Activated T-cell treated with anti-CD3 and anti-CD28 coated beads, Interleukin-2, amount 50 U/mL, for 72 hours (primary cell): Measurements from ENCODE around the gene ULBP2. TPM values are rescaled to one million over a fixed set of nuclear protein-coding genes. Genes with fewer than 3 reads are reported as not detected.
A peak's percentile ranks its signal among the peaks of the same experiment; 100 is the strongest.
"Not testable (repeated sequence)": the region's sequence is repeated elsewhere in the genome, so short reads cannot be mapped to it uniquely, and the experiment has no call there.

Experiments used
- ATAC-seq, 2 donors: fragments of 150-1000 bp; cut with Tn5 transposase; replicated peaks in 1 of 2; 2 replicates each; pipeline ENCODE4 v1.10.0; 2021; ENCODE audit warnings: moderate library complexity in 2 of 2, mild to moderate bottlenecking in 1 of 2
- DNase-seq, 2 donors: peaks; one replicate each; pipeline ENCODE4 v3.0.0; 2021 to 2022; ENCODE audit warnings: mixed read lengths in 1 of 2
- H3K27ac Mint-ChIP-seq: one replicate; pipeline ENCODE4 v1.8.0; 2022; ENCODE audit warnings: mild to moderate bottlenecking, moderate library complexity, mixed read lengths
- H3K27me3 Mint-ChIP-seq: one replicate; pipeline ENCODE4 v1.8.0; 2022; ENCODE audit warnings: low read depth, mixed read lengths
- H3K36me3 Mint-ChIP-seq, 2 donors: one replicate each; pipeline ENCODE4 v1.8.0; 2022; ENCODE audit warnings: mixed read lengths in 2 of 2, mild to moderate bottlenecking in 1 of 2; ENCODE audit not compliant: insufficient read depth in 2 of 2
- H3K4me1 Mint-ChIP-seq: one replicate; pipeline ENCODE4 v1.8.0; 2022; ENCODE audit warnings: low read depth, mixed read lengths
- H3K4me3 Mint-ChIP-seq, 2 donors: one replicate each; pipeline ENCODE4 v1.8.0; 2022; ENCODE audit warnings: mild to moderate bottlenecking in 2 of 2, mixed read lengths in 2 of 2, moderate library complexity in 2 of 2
- H3K9me3 Mint-ChIP-seq, 2 donors: one replicate each; pipeline ENCODE4 v1.8.0; 2022; ENCODE audit warnings: mixed read lengths in 2 of 2
- total RNA-seq, 2 donors: library from RNA; stranded (reverse); gene quantifications; one replicate each; pipeline ENCODE4 v1.2.3, GENCODE V29; 2022

ULBP2 gene
- total RNA-seq, 2 donors from 2014 or later, result 1.00 to 1.5 TPM

- ATAC-seq, result no peak
- no peak overlapping the region for H3K4me3 Mint-ChIP-seq
- peaks cover 87% of the 10 kb centered on the region for H3K27me3 Mint-ChIP-seq
Observed at GRCh38 chr6:149951096-149951495, 9.3 kb downstream of the ULBP2 start.

GRCh38 chr6:149951626-149952025 is 9.8 kb downstream of the ULBP2 start:
- H3K4me1 Mint-ChIP-seq, result peaks cover 7% of the 10 kb centered on the region

More at GRCh38 chr6:149951096-149951495, 9.3 kb downstream of the ULBP2 start:
- H3K27ac Mint-ChIP-seq, result no peak overlapping the region
- H3K4me1 Mint-ChIP-seq, result peaks cover 7% of the 10 kb centered on the region
- no peaks in the 10 kb centered on the region for H3K36me3 Mint-ChIP-seq
- DNase-seq, result no peak
- H3K9me3 Mint-ChIP-seq, result no peaks in the 10 kb centered on the region

GRCh38 chr6:149953390-149953789 is 11.6 kb downstream of the ULBP2 start:
- H3K9me3 Mint-ChIP-seq, H3K27ac Mint-ChIP-seq, H3K4me3 Mint-ChIP-seq, H3K4me1 Mint-ChIP-seq, H3K36me3 Mint-ChIP-seq, ATAC-seq, DNase-seq: not testable (repeated sequence)
- peaks cover 82% of the 10 kb centered on the region for H3K27me3 Mint-ChIP-seq

More at GRCh38 chr6:149951626-149952025, 9.8 kb downstream of the ULBP2 start:
- ATAC-seq (no peak), DNase-seq (no peak)
- H3K9me3 Mint-ChIP-seq, result no peaks in the 10 kb centered on the region
- no peak overlapping the region for H3K27ac Mint-ChIP-seq
- H3K27me3 Mint-ChIP-seq, result peaks cover 87% of the 10 kb centered on the region
- no peak overlapping the region for H3K4me3 Mint-ChIP-seq
- H3K36me3 Mint-ChIP-seq, result no peaks in the 10 kb centered on the region

- DNase-seq, H3K36me3 Mint-ChIP-seq, H3K27ac Mint-ChIP-seq, H3K9me3 Mint-ChIP-seq, H3K4me1 Mint-ChIP-seq: not testable (repeated sequence)
- peaks cover 82% of the 10 kb centered on the region for H3K27me3 Mint-ChIP-seq
- peak overlapping the region in 1 of 2 donors; percentile 42 for H3K4me3 Mint-ChIP-seq
- peak; percentile 93 to 94 for ATAC-seq
Observed at GRCh38 chr6:149953934-149954327, 12.1 kb downstream of the ULBP2 start.

GRCh38 chr6:149954328-149954983 is 12.6 kb downstream of the ULBP2 start:
- Mint-ChIP-seq H3K4me3 (peak overlapping the region in 1 of 2 donors; percentile 42), H3K27me3 (peaks cover 82% of the 10 kb centered on the region)
- peak; percentile 34 to 60 for ATAC-seq
- not testable (repeated sequence) for H3K27ac Mint-ChIP-seq, DNase-seq, H3K4me1 Mint-ChIP-seq, H3K36me3 Mint-ChIP-seq, H3K9me3 Mint-ChIP-seq

GRCh38 chr6:149954984-149955653 is 13.3 kb downstream of the ULBP2 start:
- H3K36me3 Mint-ChIP-seq, DNase-seq, H3K9me3 Mint-ChIP-seq, ATAC-seq, H3K27ac Mint-ChIP-seq, H3K4me1 Mint-ChIP-seq: not testable (repeated sequence)
- Mint-ChIP-seq H3K4me3 (peak overlapping the region; percentile 69 to 80), H3K27me3 (peaks cover 82% of the 10 kb centered on the region)

- not testable (repeated sequence) for DNase-seq, H3K9me3 Mint-ChIP-seq, ATAC-seq, H3K4me3 Mint-ChIP-seq, H3K27ac Mint-ChIP-seq, H3K4me1 Mint-ChIP-seq, H3K36me3 Mint-ChIP-seq
- peaks cover 82% of the 10 kb centered on the region for H3K27me3 Mint-ChIP-seq
Observed at GRCh38 chr6:149955654-149956317, 14.0 kb downstream of the ULBP2 start.

GRCh38 chr6:149958124-149958523 is 16.3 kb downstream of the ULBP2 start:
- not testable (repeated sequence) for H3K36me3 Mint-ChIP-seq, H3K4me3 Mint-ChIP-seq, H3K9me3 Mint-ChIP-seq, ATAC-seq, DNase-seq, H3K27ac Mint-ChIP-seq
- Mint-ChIP-seq H3K4me1 (peaks cover 18% of the 10 kb centered on the region), H3K27me3 (peaks cover 82% of the 10 kb centered on the region)

GRCh38 chr6:149959806-149960205 is 18.0 kb downstream of the ULBP2 start:
- not testable (repeated sequence) for H3K9me3 Mint-ChIP-seq, H3K27ac Mint-ChIP-seq, H3K4me3 Mint-ChIP-seq, DNase-seq, H3K36me3 Mint-ChIP-seq, ATAC-seq
- H3K27me3 Mint-ChIP-seq, result peaks cover 87% of the 10 kb centered on the region
- peaks cover 27% of the 10 kb centered on the region for H3K4me1 Mint-ChIP-seq

GRCh38 chr6:149960488-149960887 is 18.7 kb downstream of the ULBP2 start:
- no peak for ATAC-seq
- H3K27me3 Mint-ChIP-seq, result peaks cover 87% of the 10 kb centered on the region
- no peak for DNase-seq
- H3K27ac Mint-ChIP-seq, result no peak overlapping the region
- no peak overlapping the region for H3K4me3 Mint-ChIP-seq
- peaks cover 28% of the 10 kb centered on the region for H3K4me1 Mint-ChIP-seq
- no peaks in the 10 kb centered on the region for H3K9me3 Mint-ChIP-seq
- peaks cover 8% of the 10 kb centered on the region in 2 donors for H3K36me3 Mint-ChIP-seq

GRCh38 chr6:149961728-149962425 is 20.1 kb downstream of the ULBP2 start:
- Mint-ChIP-seq H3K36me3 (peaks cover 8 to 12% of the 10 kb centered on the region in 2 donors), H3K27ac (no peak overlapping the region), H3K9me3 (no peaks in the 10 kb centered on the region), H3K27me3 (peaks cover 87% of the 10 kb centered on the region), H3K4me1 (peaks cover 34% of the 10 kb centered on the region), H3K4me3 (no peak overlapping the region)
- DNase-seq, result peak; percentile 61 to 69
- peak; percentile 25 to 34 for ATAC-seq

- Mint-ChIP-seq H3K4me1 (peaks cover 34% of the 10 kb centered on the region), H3K36me3 (peaks cover 8 to 12% of the 10 kb centered on the region in 2 donors), H3K4me3 (peak overlapping the region; percentile 85 to 98), H3K27me3 (peaks cover 94% of the 10 kb centered on the region), H3K27ac (peak overlapping the region; percentile 91), H3K9me3 (no peaks in the 10 kb centered on the region)
- DNase-seq, result no peak
- no peak for ATAC-seq
Observed at GRCh38 chr6:149962461-149963211, 20.8 kb downstream of the ULBP2 start.
